GM18520 (cell line): Measurements from ENCODE around the gene SLC44A5.

Experiments used
- ATAC-seq: cut with Tn5 transposase; IDR thresholded peaks from one replicate; pipeline ENCODE4 v1.9.1; 2021; ENCODE audit not compliant: unreplicated experiment

The SLC44A5 gene

GRCh38 chr1:75589637-75590036 is 21.3 kb downstream of the SLC44A5 start:
- ATAC-seq, result no peak

GRCh38 chr1:75588779-75589475 is 22.0 kb downstream of the SLC44A5 start:
- ATAC-seq, result no peak

- no peak for ATAC-seq
These were observed 23.2 kb downstream of the SLC44A5 start for GRCh38 chr1:75587692-75588091.

GRCh38 chr1:75583282-75583681 is 27.6 kb downstream of the SLC44A5 start:
- no peak for ATAC-seq

GRCh38 chr1:75582725-75583261 is 28.1 kb downstream of the SLC44A5 start:
- no peak for ATAC-seq

GRCh38 chr1:75579046-75579445 is 31.9 kb downstream of the SLC44A5 start:
- no peak for ATAC-seq

GRCh38 chr1:75575837-75576236 is 35.1 kb downstream of the SLC44A5 start:
- ATAC-seq, result no peak

GRCh38 chr1:75567191-75567590 is 43.7 kb downstream of the SLC44A5 start:
- ATAC-seq, result no peak

- ATAC-seq, result no peak
These were observed 51.1 kb downstream of the SLC44A5 start for GRCh38 chr1:75559800-75560199.

GRCh38 chr1:75559136-75559535 is 51.8 kb downstream of the SLC44A5 start:
- no peak for ATAC-seq

GRCh38 chr1:75554870-75555269 is 56.0 kb downstream of the SLC44A5 start:
- no peak for ATAC-seq

- no peak for ATAC-seq
These were observed 56.7 kb downstream of the SLC44A5 start for GRCh38 chr1:75554181-75554580.

GRCh38 chr1:75550559-75550958 is 60.4 kb downstream of the SLC44A5 start:
- ATAC-seq, result no peak

- ATAC-seq, result no peak
These were observed 62.0 kb downstream of the SLC44A5 start for GRCh38 chr1:75548721-75549480.

GRCh38 chr1:75543705-75544104 is 67.2 kb downstream of the SLC44A5 start:
- no peak for ATAC-seq

- ATAC-seq, result no peak
These were observed 67.9 kb downstream of the SLC44A5 start for GRCh38 chr1:75542818-75543570.

GRCh38 chr1:75539230-75540116 is 71.4 kb downstream of the SLC44A5 start:
- no peak for ATAC-seq

- ATAC-seq, result no peak
These were observed 77.8 kb downstream of the SLC44A5 start for GRCh38 chr1:75533085-75533484.

GRCh38 chr1:75531570-75531969 is 79.3 kb downstream of the SLC44A5 start:
- ATAC-seq, result no peak

- no peak for ATAC-seq
These were observed 81.4 kb downstream of the SLC44A5 start for GRCh38 chr1:75529488-75529887.

GRCh38 chr1:75528001-75528400 is 82.9 kb downstream of the SLC44A5 start:
- ATAC-seq, result no peak
